ENCODE data around the gene BOLA1.

- no peak for TF ChIP-seq CTCF (IDR thresholded peaks at IDR 0.05)
- no peak for TF ChIP-seq POLR2A (IDR thresholded peaks at IDR 0.05)
Measured at GRCh38 chr1:149916193-149916897, 17.0 kb downstream of the BOLA1 start.
